ENCODE data around the gene TTC27. TPM values are rescaled to one million over a fixed set of nuclear protein-coding genes. Genes with fewer than 3 reads are reported as not detected.

Gene TTC27
- total and polyA plus RNA-seq, 2 of the 13 experiments (the other 11 are each of a cell fraction or from before 2014, with no cell fraction given), result 26.7 to 44.7 TPM

DNA sequence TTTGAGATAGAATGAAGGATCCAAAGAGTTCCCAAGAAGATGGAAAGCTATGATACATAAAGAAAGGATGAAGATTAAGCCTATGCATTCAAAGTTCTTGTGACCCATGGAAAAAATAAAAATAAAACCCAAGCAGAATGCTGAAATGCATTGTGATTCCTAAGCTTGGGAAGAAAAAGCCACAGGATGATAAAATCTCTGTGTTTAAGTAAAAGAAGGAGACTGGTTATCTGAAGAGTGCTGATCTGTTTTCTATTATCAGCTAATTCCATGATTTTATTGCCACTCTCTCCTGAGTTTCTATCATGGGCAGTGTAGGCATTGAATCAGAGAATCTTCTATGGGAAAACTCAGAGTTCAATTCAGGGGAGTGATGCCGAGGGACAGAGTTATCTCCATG, 215.8 kb downstream of the TTC27 start (continued):
- TF ChIP-seq, protein P1, sequence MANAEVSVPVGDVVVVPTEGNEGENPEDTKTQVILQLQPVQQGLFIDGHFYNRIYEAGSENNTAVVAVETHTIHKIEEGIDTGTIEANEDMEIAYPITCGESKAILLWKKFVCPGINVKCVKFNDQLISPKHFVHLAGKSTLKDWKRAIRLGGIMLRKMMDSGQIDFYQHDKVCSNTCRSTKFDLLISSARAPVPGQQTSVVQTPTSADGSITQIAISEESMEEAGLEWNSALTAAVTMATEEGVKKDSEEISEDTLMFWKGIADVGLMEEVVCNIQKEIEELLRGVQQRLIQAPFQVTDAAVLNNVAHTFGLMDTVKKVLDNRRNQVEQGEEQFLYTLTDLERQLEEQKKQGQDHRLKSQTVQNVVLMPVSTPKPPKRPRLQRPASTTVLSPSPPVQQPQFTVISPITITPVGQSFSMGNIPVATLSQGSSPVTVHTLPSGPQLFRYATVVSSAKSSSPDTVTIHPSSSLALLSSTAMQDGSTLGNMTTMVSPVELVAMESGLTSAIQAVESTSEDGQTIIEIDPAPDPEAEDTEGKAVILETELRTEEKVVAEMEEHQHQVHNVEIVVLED (CRISPR knock-in tag; IDR thresholded peaks at IDR 0.05; ENCODE audit: borderline replicate concordance), result no peak
- TF ChIP-seq ZNF264 (CRISPR knock-in tag; IDR thresholded peaks at IDR 0.05), result no peak
- TF ChIP-seq ZNF329 (CRISPR knock-in tag; IDR thresholded peaks at IDR 0.05; ENCODE audit: low read depth), result no peak
- TF ChIP-seq, protein P2, sequence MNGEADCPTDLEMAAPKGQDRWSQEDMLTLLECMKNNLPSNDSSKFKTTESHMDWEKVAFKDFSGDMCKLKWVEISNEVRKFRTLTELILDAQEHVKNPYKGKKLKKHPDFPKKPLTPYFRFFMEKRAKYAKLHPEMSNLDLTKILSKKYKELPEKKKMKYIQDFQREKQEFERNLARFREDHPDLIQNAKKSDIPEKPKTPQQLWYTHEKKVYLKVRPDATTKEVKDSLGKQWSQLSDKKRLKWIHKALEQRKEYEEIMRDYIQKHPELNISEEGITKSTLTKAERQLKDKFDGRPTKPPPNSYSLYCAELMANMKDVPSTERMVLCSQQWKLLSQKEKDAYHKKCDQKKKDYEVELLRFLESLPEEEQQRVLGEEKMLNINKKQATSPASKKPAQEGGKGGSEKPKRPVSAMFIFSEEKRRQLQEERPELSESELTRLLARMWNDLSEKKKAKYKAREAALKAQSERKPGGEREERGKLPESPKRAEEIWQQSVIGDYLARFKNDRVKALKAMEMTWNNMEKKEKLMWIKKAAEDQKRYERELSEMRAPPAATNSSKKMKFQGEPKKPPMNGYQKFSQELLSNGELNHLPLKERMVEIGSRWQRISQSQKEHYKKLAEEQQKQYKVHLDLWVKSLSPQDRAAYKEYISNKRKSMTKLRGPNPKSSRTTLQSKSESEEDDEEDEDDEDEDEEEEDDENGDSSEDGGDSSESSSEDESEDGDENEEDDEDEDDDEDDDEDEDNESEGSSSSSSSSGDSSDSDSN (CRISPR knock-in tag; IDR thresholded peaks at IDR 0.05), result no peak

DNA sequence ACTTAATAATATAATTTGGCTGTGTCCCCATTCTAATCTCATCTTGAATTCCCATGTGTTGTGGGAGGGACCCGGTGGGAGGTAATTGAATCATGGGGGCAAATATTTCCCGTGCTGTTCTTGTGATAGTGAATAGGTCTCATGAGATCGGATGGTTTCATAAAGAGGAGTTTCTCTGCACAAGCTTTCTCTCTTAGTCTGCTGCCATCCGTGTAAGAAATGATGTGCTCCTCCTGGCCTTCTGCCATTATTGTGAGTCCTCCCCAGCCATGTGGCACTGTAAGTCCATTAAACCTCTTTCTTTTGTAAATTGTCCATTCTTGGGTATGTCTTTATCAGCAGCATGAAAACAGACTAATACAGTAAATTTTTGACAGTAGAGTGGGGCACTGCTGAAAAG, 216.4 kb downstream of the TTC27 start:
- 19% methylated on average over 4 of the region's 4 CpGs for WGBS (ENCODE audit: low lambda C conversion rate)
- Histone ChIP-seq H3K79me2 (ENCODE audit: insufficient read depth, low read length) (no peaks in the 10 kb centered on the region), H3K27ac (ENCODE audit: extremely low read length, insufficient read depth, low read length) (no peak overlapping the region), H3K9me3 (ENCODE audit: low read length) (no peaks in the 10 kb centered on the region), H3K27me3 (ENCODE audit: control insufficient read depth in 1 of 2, insufficient read depth in 2 of 2, low read length in 2 of 2) (peaks cover 2 to 9% of the 10 kb centered on the region in 2 experiments; a peak in 2 of 5 replicates), H2AFZ (ENCODE audit: low read length) (no peak overlapping the region), H3K4me2 (ENCODE audit: low read depth, low read length) (no peak overlapping the region), H3K36me3 (replicated peaks in 1 of 2; ENCODE audit: control insufficient read depth in 1 of 2, insufficient read depth in 2 of 2, low read length in 2 of 2) (no peaks in the 10 kb centered on the region), H3K9ac (ENCODE audit: insufficient read depth, low read depth, low read length) (no peak overlapping the region), H4K20me1 (ENCODE audit: insufficient read depth, low read length) (no peaks in the 10 kb centered on the region), H3K4me1 (ENCODE audit: insufficient read depth, low read length) (no peaks in the 10 kb centered on the region), H3K4me3 (replicated peaks in 1 of 3; ENCODE audit: insufficient read depth in 1 of 3, low read depth in 2 of 3, low read length in 3 of 3) (no peak overlapping the region)
- TF ChIP-seq HES4 (CRISPR knock-in tag; IDR thresholded peaks at IDR 0.05; ENCODE audit: borderline replicate concordance) (no peak), MIER3 (CRISPR knock-in tag; IDR thresholded peaks at IDR 0.05; ENCODE audit: borderline replicate concordance) (no peak), STAT5B (CRISPR knock-in tag; IDR thresholded peaks at IDR 0.05) (no peak), ZNF652 (CRISPR knock-in tag; IDR thresholded peaks at IDR 0.05; ENCODE audit: borderline replicate concordance, low read depth) (no peak), KAT8 (CRISPR knock-in tag; IDR thresholded peaks at IDR 0.05) (no peak), RFXANK (CRISPR knock-in tag; IDR thresholded peaks at IDR 0.05) (no peak), CENPT (CRISPR knock-in tag; IDR thresholded peaks at IDR 0.05; ENCODE audit: low read depth) (no peak), ZZZ3 (CRISPR knock-in tag; IDR thresholded peaks at IDR 0.05; ENCODE audit: borderline replicate concordance) (no peak), RFX5 (IDR thresholded peaks at IDR 0.05; ENCODE audit: low read depth, low read length) (no peak), KLF16 (CRISPR knock-in tag; IDR thresholded peaks at IDR 0.05) (no peak)
- TF ChIP-seq, protein P3, sequence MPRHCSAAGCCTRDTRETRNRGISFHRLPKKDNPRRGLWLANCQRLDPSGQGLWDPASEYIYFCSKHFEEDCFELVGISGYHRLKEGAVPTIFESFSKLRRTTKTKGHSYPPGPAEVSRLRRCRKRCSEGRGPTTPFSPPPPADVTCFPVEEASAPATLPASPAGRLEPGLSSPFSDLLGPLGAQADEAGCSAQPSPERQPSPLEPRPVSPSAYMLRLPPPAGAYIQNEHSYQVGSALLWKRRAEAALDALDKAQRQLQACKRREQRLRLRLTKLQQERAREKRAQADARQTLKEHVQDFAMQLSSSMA (CRISPR knock-in tag; IDR thresholded peaks at IDR 0.05), result no peak
- TF ChIP-seq, protein P4, sequence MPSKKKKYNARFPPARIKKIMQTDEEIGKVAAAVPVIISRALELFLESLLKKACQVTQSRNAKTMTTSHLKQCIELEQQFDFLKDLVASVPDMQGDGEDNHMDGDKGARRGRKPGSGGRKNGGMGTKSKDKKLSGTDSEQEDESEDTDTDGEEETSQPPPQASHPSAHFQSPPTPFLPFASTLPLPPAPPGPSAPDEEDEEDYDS (CRISPR knock-in tag; IDR thresholded peaks at IDR 0.05), result no peak
- TF ChIP-seq, protein P5, sequence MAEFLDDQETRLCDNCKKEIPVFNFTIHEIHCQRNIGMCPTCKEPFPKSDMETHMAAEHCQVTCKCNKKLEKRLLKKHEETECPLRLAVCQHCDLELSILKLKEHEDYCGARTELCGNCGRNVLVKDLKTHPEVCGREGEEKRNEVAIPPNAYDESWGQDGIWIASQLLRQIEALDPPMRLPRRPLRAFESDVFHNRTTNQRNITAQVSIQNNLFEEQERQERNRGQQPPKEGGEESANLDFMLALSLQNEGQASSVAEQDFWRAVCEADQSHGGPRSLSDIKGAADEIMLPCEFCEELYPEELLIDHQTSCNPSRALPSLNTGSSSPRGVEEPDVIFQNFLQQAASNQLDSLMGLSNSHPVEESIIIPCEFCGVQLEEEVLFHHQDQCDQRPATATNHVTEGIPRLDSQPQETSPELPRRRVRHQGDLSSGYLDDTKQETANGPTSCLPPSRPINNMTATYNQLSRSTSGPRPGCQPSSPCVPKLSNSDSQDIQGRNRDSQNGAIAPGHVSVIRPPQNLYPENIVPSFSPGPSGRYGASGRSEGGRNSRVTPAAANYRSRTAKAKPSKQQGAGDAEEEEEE (CRISPR knock-in tag; IDR thresholded peaks at IDR 0.05; ENCODE audit: borderline replicate concordance), result no peak
- FAIRE-seq (no peak), ATAC-seq (no peak), DNase-seq (ENCODE audit: low spot score) (no peak)
- in situ Hi-C loops (cut with HindIII; ENCODE audit: extremely low pct_ligation_motif_present, low pct_unique_long_range_greater_than_20kb), result no loop called here
- BruUV-seq (replicated peaks), result no TSS peak
- ChIA-PET POLR2A (no interaction called here), CTCF (ENCODE audit: low intra/inter-chr PET ratio, low total read pairs) (no interaction called here)
- intact Hi-C loops (cut with micrococcal nuclease; ENCODE audit: unreplicated experiment), result no loop called here

Measured in HepG2 (cell line).